OCI-LY3 (cell line): ENCODE measurements around the gene PARD3B.

ENCODE experiments used
- H2AFZ ChIP-seq: fragments of 200-600, 300-600 bp; shearing (Covaris generic); 2 replicates; pipeline ENCODE4 v1.6.0; 2014; ENCODE audit warnings: antibody characterized with exemption, low read depth, low read length
- H3K27ac ChIP-seq: fragments of 200-600, 300-600 bp; sonication (generic); 2 replicates; pipeline ENCODE4 v1.5.1; 2014; ENCODE audit warnings: mild to moderate bottlenecking, low read length, moderate library complexity, mixed read lengths
- H3K27me3 ChIP-seq: fragments of 200-600, 300-600 bp; sonication (generic); 2 replicates; pipeline ENCODE4 v1.6.1; 2014; ENCODE audit warnings: low read depth, low read length, mixed read lengths
- H3K36me3 ChIP-seq: fragments of 200-600, 300-600 bp; sonication (generic); replicated peaks from 2 replicates; pipeline ENCODE3; 2014; ENCODE audit warnings: low read depth, low read length, mixed read lengths
- H3K4me1 ChIP-seq: fragments of 300-600, 200-600 bp; sonication (generic); 2 replicates; pipeline ENCODE4 v1.6.1; 2014; ENCODE audit warnings: low read length, mixed read lengths
- H3K4me2 ChIP-seq: fragments of 200-600, 300-600 bp; sonication (generic); 2 replicates; pipeline ENCODE4 v1.6.1; 2014; ENCODE audit warnings: low read length, mixed read lengths
- H3K4me3 ChIP-seq: fragments of 300-600, 200-600 bp; sonication (generic); 2 replicates; pipeline ENCODE4 v1.5.1; 2014; ENCODE audit warnings: antibody characterized with exemption, mild to moderate bottlenecking, low read length, moderate library complexity
- H3K79me2 ChIP-seq: fragments of 300-600, 200-600 bp; shearing (Covaris generic); 2 replicates; pipeline ENCODE4 v1.6.1; 2014; ENCODE audit warnings: mild to moderate bottlenecking, low read length, mixed read lengths
- H3K9ac ChIP-seq: fragments of 300-600, 200-600 bp; shearing (Covaris generic); 2 replicates; pipeline ENCODE4 v1.6.0; 2014; ENCODE audit warnings: mild to moderate bottlenecking, low read length, moderate library complexity
- H3K9me3 ChIP-seq: fragments of 200-600, 300-600 bp; shearing (Covaris generic); 2 replicates; pipeline ENCODE4 v1.6.1; 2014; ENCODE audit warnings: low read length, mixed read lengths; ENCODE audit not compliant: insufficient read depth
- H4K20me1 ChIP-seq: fragments of 200-600, 300-600 bp; sonication (generic); 2 replicates; pipeline ENCODE4 v1.6.1; 2016; ENCODE audit warnings: low read length, mixed read lengths; ENCODE audit not compliant: insufficient read depth
- EZH2phosphoT487 ChIP-seq: fragments of 200-600 bp; shearing (Covaris generic); IDR thresholded peaks from 2 replicates; pipeline ENCODE4 v1.6.1; 2018; ENCODE audit warnings: antibody characterized with exemption, mixed run types, low read depth
- TF ChIP-seq, protein P1 (sequence below): fragments of 200-600, 300-600 bp; sonication (generic); IDR thresholded peaks from 2 replicates; pipeline ENCODE4 v1.5.1; 2014; ENCODE audit warnings: antibody characterized with exemption, low read length, low read depth

Gene PARD3B

DNA sequence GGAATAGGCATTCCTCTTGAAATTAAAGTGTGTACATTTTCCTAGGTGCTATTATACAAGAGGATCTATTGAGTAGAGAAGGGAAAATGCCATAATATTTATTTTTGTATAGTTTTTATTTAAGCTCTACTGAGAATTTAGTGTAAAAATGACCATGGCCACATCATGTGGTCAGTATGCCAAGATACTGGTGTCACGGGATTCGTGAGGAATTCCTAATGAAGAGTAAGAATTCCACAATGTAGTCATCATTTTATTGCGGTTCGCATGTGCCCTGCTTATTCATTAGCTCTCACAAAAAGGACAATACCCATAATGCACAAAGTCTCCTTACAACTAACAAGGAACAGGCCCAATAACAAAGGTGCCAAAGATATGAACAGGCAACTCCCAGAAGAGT, 39.3 kb upstream of the PARD3B start:
- H2AFZ ChIP-seq, result no peak overlapping the region
- no peaks in the 10 kb centered on the region for H3K36me3 ChIP-seq
- TF ChIP-seq, protein P1, sequence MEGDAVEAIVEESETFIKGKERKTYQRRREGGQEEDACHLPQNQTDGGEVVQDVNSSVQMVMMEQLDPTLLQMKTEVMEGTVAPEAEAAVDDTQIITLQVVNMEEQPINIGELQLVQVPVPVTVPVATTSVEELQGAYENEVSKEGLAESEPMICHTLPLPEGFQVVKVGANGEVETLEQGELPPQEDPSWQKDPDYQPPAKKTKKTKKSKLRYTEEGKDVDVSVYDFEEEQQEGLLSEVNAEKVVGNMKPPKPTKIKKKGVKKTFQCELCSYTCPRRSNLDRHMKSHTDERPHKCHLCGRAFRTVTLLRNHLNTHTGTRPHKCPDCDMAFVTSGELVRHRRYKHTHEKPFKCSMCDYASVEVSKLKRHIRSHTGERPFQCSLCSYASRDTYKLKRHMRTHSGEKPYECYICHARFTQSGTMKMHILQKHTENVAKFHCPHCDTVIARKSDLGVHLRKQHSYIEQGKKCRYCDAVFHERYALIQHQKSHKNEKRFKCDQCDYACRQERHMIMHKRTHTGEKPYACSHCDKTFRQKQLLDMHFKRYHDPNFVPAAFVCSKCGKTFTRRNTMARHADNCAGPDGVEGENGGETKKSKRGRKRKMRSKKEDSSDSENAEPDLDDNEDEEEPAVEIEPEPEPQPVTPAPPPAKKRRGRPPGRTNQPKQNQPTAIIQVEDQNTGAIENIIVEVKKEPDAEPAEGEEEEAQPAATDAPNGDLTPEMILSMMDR, result no peak
- TF ChIP-seq EZH2phosphoT487, result no peak
- H3K9ac ChIP-seq, result no peak overlapping the region
- H3K4me1 ChIP-seq, result no peaks in the 10 kb centered on the region
- no peak overlapping the region for H3K4me3 ChIP-seq
- no peaks in the 10 kb centered on the region for H3K9me3 ChIP-seq
- H3K4me2 ChIP-seq, result no peak overlapping the region
- no peaks in the 10 kb centered on the region for H3K79me2 ChIP-seq
- H3K27me3 ChIP-seq, result no peaks in the 10 kb centered on the region
- no peak overlapping the region for H3K27ac ChIP-seq
- no peaks in the 10 kb centered on the region for H4K20me1 ChIP-seq

GRCh38 chr2:204507636-204508035, 37.6 kb upstream of the PARD3B start:
- Histone ChIP-seq H3K4me2 (no peak overlapping the region), H4K20me1 (no peaks in the 10 kb centered on the region), H3K27me3 (no peaks in the 10 kb centered on the region), H3K9ac (no peak overlapping the region), H3K9me3 (no peaks in the 10 kb centered on the region), H3K4me1 (no peaks in the 10 kb centered on the region), H2AFZ (no peak overlapping the region), H3K27ac (no peak overlapping the region), H3K4me3 (no peak overlapping the region), H3K36me3 (no peaks in the 10 kb centered on the region), H3K79me2 (no peaks in the 10 kb centered on the region)
- TF ChIP-seq, protein P1, result no peak
- no peak for TF ChIP-seq EZH2phosphoT487

DNA sequence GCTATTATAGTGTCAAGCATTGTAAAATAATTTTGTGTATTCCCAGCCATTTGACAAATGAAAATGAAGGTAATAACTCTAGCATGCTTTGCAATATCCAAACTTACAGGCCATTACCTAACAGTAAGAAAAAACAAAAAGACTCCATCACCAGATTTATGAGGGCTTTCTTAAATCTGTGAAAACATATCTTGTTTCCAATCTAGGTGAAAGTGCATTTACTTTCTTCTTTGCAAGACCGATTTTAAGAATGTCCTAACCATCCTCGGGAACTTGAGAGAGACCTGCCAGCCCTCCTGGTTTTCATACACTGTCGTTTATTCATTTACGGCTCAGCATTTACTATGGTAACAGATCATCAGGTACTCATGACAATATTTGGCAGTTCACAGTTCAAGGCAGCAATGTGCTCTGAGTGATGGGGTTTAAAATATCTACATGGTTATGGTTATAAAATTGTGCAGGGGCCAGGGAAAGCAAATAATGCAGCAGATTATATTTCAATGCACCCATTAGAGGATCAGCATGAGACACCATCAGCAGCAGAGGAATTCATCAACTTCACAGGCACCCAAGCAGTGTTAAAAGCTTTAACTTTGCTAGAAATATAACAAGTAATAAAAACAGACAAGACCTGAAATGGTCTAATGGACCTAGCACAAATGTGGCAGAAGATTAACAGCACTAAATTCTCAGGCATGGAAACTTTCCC, 34.4 kb upstream of the PARD3B start:
- Histone ChIP-seq H3K4me2 (no peak overlapping the region), H3K4me3 (no peak overlapping the region), H3K36me3 (no peaks in the 10 kb centered on the region), H3K27ac (no peak overlapping the region), H3K27me3 (no peaks in the 10 kb centered on the region), H3K9me3 (no peaks in the 10 kb centered on the region), H3K79me2 (no peaks in the 10 kb centered on the region), H2AFZ (no peak overlapping the region), H4K20me1 (no peaks in the 10 kb centered on the region), H3K4me1 (no peaks in the 10 kb centered on the region), H3K9ac (no peak overlapping the region)
- TF ChIP-seq EZH2phosphoT487, result no peak
- TF ChIP-seq, protein P1, result no peak

DNA sequence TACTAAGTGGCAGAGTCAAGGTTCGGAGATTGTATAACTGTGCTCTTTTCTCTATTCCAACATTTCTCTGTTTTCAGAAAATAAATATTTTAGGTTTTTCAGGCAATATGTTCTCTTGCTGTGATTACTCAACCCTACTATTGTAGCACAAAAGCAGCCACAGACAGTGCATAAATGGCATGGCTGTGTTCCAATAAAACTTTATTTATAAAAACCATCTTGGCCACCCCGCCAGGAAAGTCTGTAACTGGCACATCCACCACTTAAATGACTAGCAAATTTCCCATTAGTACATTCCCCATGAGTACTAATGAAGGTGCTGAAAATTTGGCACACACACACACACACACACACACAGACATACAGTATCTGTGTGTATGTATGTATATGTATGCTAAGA, 30.8 kb upstream of the PARD3B start:
- Histone ChIP-seq H3K79me2 (no peaks in the 10 kb centered on the region), H3K4me3 (no peak overlapping the region), H3K9ac (no peak overlapping the region), H2AFZ (no peak overlapping the region), H3K27ac (no peak overlapping the region), H3K27me3 (no peaks in the 10 kb centered on the region), H3K4me1 (no peaks in the 10 kb centered on the region), H3K4me2 (no peak overlapping the region), H4K20me1 (no peaks in the 10 kb centered on the region), H3K36me3 (no peaks in the 10 kb centered on the region), H3K9me3 (no peaks in the 10 kb centered on the region)
- no peak for TF ChIP-seq EZH2phosphoT487
- TF ChIP-seq, protein P1, result no peak
